Endothelial cell of umbilical vein (primary cell): ENCODE measurements around the gene NALF2. TPM values are rescaled to one million over a fixed set of nuclear protein-coding genes. Genes with fewer than 3 reads are reported as not detected.

Experiments
- BruUV-seq: library from RNA; stranded (reverse); fragments of 400-500 nt; replicated peaks from 2 replicates; lab custom pipeline; 2021; lab: Mats Ljungman, UMichigan
- CTCF ChIA-PET: fragments of 300-600, 350-600 bp; sonication (Branson Sonifier 250); formaldehyde crosslinking; loops from one replicate; lab custom pipeline; 2021; ENCODE audit warnings: antibody characterized with exemption, inconsistent platforms; lab: Charles Lee
- POLR2A ChIA-PET: fragments of 300-600, 350-600 bp; sonication (Branson Sonifier 250); formaldehyde crosslinking; loops from one replicate; lab custom pipeline; 2021; ENCODE audit warnings: antibody characterized with exemption, inconsistent platforms; lab: Charles Lee
- DNase-seq: peaks from one replicate; pipeline ENCODE4 v3.0.0-alpha.2; 2011; ENCODE audit warnings: low read depth, low spot score
- FAIRE-seq: peaks from 2 replicates; lab custom pipeline; 2011; peaks lifted over from hg19 to GRCh38; lab: Jason Lieb, UNC
- H2AFZ ChIP-seq: 2 replicates; pipeline ENCODE4 v1.6.0; 2012; ENCODE audit warnings: low read depth, low read length, control low read depth, inconsistent platforms
- H3K27ac ChIP-seq: 2 replicates; pipeline ENCODE4 v1.5.1; 2011; ENCODE audit warnings: low read depth, mild to moderate bottlenecking, control low read depth, low read length, moderate library complexity; ENCODE audit not compliant: insufficient read depth
- H3K27me3 ChIP-seq, 2 experiments: 2 replicates each; pipeline versions ENCODE4 v1.6.0 to v1.6.1; 2011; ENCODE audit warnings: low read length in 2 of 2, mixed read lengths in 1 of 2; ENCODE audit not compliant: control insufficient read depth in 2 of 2, insufficient read depth in 2 of 2
- H3K36me3 ChIP-seq, 2 experiments: 2 replicates in 1 of 2; 3 replicates in 1 of 2; pipeline ENCODE4 v1.5.1; 2011; ENCODE audit warnings: low read length in 2 of 2, mild to moderate bottlenecking in 1 of 2, moderate library complexity in 1 of 2; ENCODE audit not compliant: control insufficient read depth in 2 of 2, insufficient read depth in 2 of 2; ENCODE audit errors: extremely low read depth in 1 of 2
- H3K4me1 ChIP-seq: 3 replicates; pipeline ENCODE4 v1.5.1; 2011; ENCODE audit warnings: mild to moderate bottlenecking, low read length; ENCODE audit not compliant: control insufficient read depth, insufficient read depth; ENCODE audit errors: extremely low read depth
- H3K4me2 ChIP-seq: 2 replicates; pipeline ENCODE4 v1.6.1; 2011; ENCODE audit warnings: low read length, control low read depth, mixed read lengths; ENCODE audit not compliant: insufficient read depth
- H3K4me3 ChIP-seq, 3 experiments: fragments of 200-600 bp in 1 of 3; sonication (generic), shearing (Covaris generic) in 1 of 3; replicated peaks in 1 of 3; 2 replicates each; pipeline ENCODE4 v1.5.1; 2011 to 2016; ENCODE audit warnings: control low read depth in 3 of 3, low read length in 3 of 3, mild to moderate bottlenecking in 2 of 3, inconsistent platforms in 1 of 3, low read depth in 1 of 3, moderate library complexity in 1 of 3; ENCODE audit not compliant: insufficient read depth in 1 of 3
- H3K79me2 ChIP-seq: 2 replicates; pipeline ENCODE4 v1.6.0; 2012; ENCODE audit warnings: low read length, inconsistent platforms; ENCODE audit not compliant: control insufficient read depth, insufficient read depth
- H3K9ac ChIP-seq: replicated peaks from 2 replicates; pipeline ENCODE3; 2011; ENCODE audit warnings: low read length, control low read depth; ENCODE audit not compliant: insufficient read depth; ENCODE audit errors: extremely low read depth
- H3K9me1 ChIP-seq: replicated peaks from 3 replicates; pipeline ENCODE4 v1.6.0; 2011; ENCODE audit warnings: mild to moderate bottlenecking, low read length; ENCODE audit not compliant: control insufficient read depth, insufficient read depth; ENCODE audit errors: extremely low read depth
- H3K9me3 ChIP-seq: replicated peaks from 2 replicates; pipeline ENCODE4 v1.5.1; 2012; ENCODE audit warnings: low read length, inconsistent platforms; ENCODE audit not compliant: control insufficient read depth, insufficient read depth
- H4K20me1 ChIP-seq: replicated peaks from 2 replicates; pipeline ENCODE3; 2011; ENCODE audit warnings: mild to moderate bottlenecking, low read length; ENCODE audit not compliant: control insufficient read depth, insufficient read depth; ENCODE audit errors: extremely low read depth
- GATA2 ChIP-seq: IDR thresholded peaks from 2 replicates; pipeline ENCODE4 v1.7.0; 2011; ENCODE audit warnings: low read depth, mild to moderate bottlenecking, moderate library complexity, mixed read lengths, low read length; ENCODE audit not compliant: insufficient read length, insufficient read depth
- JUN ChIP-seq: IDR thresholded peaks from 2 replicates; pipeline ENCODE4 v1.6.1; 2011; ENCODE audit warnings: borderline replicate concordance, low read depth; ENCODE audit not compliant: insufficient read length, insufficient read depth
- MYC ChIP-seq: IDR thresholded peaks from one replicate; pipeline ENCODE4 v1.6.1; 2011; ENCODE audit warnings: mild to moderate bottlenecking, low read depth, low read length
- POLR2A ChIP-seq: IDR thresholded peaks from 2 replicates; pipeline ENCODE4 v1.6.1; 2012; ENCODE audit warnings: low read depth, mild to moderate bottlenecking, control low read depth, low read length
- POLR2AphosphoS5 ChIP-seq: IDR thresholded peaks from 2 replicates; pipeline ENCODE4 v1.6.1; 2012; ENCODE audit warnings: low read depth, mild to moderate bottlenecking, control low read depth, low read length, moderate library complexity; ENCODE audit not compliant: insufficient read depth
- dilution Hi-C: fragments of 300-500 bp; cut with MboI; formaldehyde crosslinking; loops from one replicate; pipeline ENCODE4 v1.15.0; 2019; ENCODE audit warnings: low sequenced_read_pairs; ENCODE audit not compliant: extremely low pct_ligation_motif_present
- intact Hi-C: fragments of 100-400 bp; cut with micrococcal nuclease; formaldehyde crosslinking; loops from one replicate; pipeline ENCODE4 v1.10.0; 2022
- polyA plus RNA-seq, 4 experiments: library from polyadenylated mRNA; depleted of rRNA in 3 of 4; stranded (reverse) in 3 of 4; unstranded in 1 of 4; fragments of >200 nt; gene quantifications; 2 replicates each; pipeline versions ENCODE4 v1.2.1 to v1.2.3, GENCODE V29; 2011 to 2012; ENCODE audit warnings: missing spikeins in 1 of 4
- total RNA-seq: library from RNA; stranded (reverse); gene quantifications from 2 replicates; pipeline ENCODE4 v1.2.3, GENCODE V29; 2021
- TF ChIP-seq, protein P1 (sequence below): IDR thresholded peaks from 2 replicates; pipeline ENCODE4 v1.6.1; 2011; ENCODE audit not compliant: insufficient read depth, insufficient read length
- TF ChIP-seq, protein P2 (sequence below), 2 donors: IDR thresholded peaks; 1 replicate in 1 of 2; 2 replicates in 1 of 2; pipeline ENCODE4 v1.5.1; 2011; ENCODE audit warnings: low read length in 2 of 2, mild to moderate bottlenecking in 2 of 2, moderate library complexity in 2 of 2, control low read depth in 1 of 2, inconsistent platforms in 1 of 2, low read depth in 1 of 2; ENCODE audit not compliant: insufficient read depth in 1 of 2; ENCODE audit errors: extremely low read depth in 1 of 2

The NALF2 gene
- total and polyA plus RNA-seq, 2 donors (not counting 3 experiments of a cell fraction or from before 2014, with no cell fraction given), result not detected

DNA sequence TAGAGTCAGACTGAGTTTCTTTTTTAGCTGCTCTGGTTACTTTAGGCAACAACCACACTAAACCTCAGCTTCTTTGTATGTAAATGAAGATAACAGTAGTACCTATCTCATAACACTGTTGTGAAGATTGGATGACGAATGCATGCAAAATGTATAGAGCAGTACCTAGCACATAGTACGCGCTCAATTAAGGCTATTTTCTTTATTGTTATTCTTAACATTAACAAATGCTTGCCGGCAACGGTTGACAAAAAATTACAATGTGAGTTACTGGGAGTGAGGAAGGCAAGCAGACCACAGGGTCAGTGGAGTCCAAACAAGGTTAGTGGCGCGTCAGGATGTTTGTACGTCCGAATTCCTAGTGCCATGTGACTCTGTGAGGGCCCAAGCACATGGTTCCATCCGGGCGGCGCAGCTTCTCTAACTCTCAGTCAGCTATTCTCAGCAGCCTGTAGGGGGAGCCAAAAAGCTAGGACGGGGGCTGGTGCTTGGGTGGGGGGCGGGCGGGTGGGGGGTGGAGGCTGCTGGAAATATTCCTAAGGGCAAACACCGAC lies 821 bp upstream of the NALF2 start:
- DNase-seq (no peak), FAIRE-seq (no peak)
- ChIA-PET POLR2A (no interaction called here), CTCF (interaction anchor here (0.8 to 1.4 kb wide), 9 partner anchors 11 to 630 kb away, joined by 3 to 8 read pairs (median 4); partner anchors contain the start of gene IGBP1)
- Histone ChIP-seq H3K9me3 (no peaks in the 10 kb centered on the region), H3K4me1 (no peaks in the 10 kb centered on the region), H3K36me3 (no peaks in the 10 kb centered on the region), H4K20me1 (no peaks in the 10 kb centered on the region), H3K9me1 (no peaks in the 10 kb centered on the region), H3K4me3 (no peak overlapping the region), H3K4me2 (no peak overlapping the region), H3K27ac (no peak overlapping the region), H3K9ac (no peak overlapping the region), H3K79me2 (no peaks in the 10 kb centered on the region), H3K27me3 (peaks cover 22 to 23% of the 10 kb centered on the region in 2 experiments), H2AFZ (no peak overlapping the region)
- BruUV-seq, result no TSS peak
- intact Hi-C loops, result no loop called here
- dilution Hi-C loops, result no loop called here
- TF ChIP-seq, protein P1, sequence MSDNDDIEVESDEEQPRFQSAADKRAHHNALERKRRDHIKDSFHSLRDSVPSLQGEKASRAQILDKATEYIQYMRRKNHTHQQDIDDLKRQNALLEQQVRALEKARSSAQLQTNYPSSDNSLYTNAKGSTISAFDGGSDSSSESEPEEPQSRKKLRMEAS, result peak; percentile 5
- TF ChIP-seq, protein P2, sequence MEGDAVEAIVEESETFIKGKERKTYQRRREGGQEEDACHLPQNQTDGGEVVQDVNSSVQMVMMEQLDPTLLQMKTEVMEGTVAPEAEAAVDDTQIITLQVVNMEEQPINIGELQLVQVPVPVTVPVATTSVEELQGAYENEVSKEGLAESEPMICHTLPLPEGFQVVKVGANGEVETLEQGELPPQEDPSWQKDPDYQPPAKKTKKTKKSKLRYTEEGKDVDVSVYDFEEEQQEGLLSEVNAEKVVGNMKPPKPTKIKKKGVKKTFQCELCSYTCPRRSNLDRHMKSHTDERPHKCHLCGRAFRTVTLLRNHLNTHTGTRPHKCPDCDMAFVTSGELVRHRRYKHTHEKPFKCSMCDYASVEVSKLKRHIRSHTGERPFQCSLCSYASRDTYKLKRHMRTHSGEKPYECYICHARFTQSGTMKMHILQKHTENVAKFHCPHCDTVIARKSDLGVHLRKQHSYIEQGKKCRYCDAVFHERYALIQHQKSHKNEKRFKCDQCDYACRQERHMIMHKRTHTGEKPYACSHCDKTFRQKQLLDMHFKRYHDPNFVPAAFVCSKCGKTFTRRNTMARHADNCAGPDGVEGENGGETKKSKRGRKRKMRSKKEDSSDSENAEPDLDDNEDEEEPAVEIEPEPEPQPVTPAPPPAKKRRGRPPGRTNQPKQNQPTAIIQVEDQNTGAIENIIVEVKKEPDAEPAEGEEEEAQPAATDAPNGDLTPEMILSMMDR (IDR thresholded peaks at IDR 0.05; ENCODE audit: extremely low read depth in 1 of 2, insufficient read depth in 1 of 2, low read depth in 1 of 2, low read length in 2 of 2), result no peak
- TF ChIP-seq GATA2 (no peak), MYC (no peak), JUN (no peak), POLR2A (no peak), POLR2AphosphoS5 (no peak)
